HPDE6-E6E7 (cell line): Measurements from ENCODE around the gene TRIM14.
"Not testable (repeated sequence)": the region's sequence is repeated elsewhere in the genome, so short reads cannot be mapped to it uniquely, and the experiment has no call there.

ENCODE experiments used
- DNase-seq: peaks from one replicate; pipeline ENCODE4 v3.0.0; 2011; ENCODE audit warnings: missing footprints; ENCODE audit errors: extremely low spot score

TRIM14 gene

GRCh38 chr9:98108531-98109031 lies 10.4 kb downstream of the TRIM14 start:
- no peak for DNase-seq

- DNase-seq: no peak
Observed at GRCh38 chr9:98107926-98108325, 11.1 kb downstream of the TRIM14 start.

DNA sequence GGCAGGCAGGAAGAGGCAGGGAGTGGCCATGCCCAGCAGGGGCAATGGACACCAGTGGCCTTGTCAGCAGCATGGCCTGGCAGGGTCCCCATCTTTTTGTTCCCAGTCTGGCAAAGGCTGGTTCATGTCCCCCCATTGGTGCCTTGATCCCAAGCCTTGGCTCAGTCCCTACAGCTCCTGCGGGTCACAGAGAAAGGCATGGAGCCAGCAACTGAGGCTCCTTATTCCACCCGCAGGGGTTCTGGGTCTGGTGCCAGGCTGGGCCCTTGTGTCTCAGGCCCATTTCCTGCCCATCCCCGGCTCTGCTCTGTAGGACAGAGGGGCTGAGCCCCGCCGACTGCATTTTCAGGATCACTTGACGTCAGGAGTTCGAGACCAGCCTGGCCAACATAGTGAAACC lies 14.0 kb downstream of the TRIM14 start:
- no peak for DNase-seq

DNA sequence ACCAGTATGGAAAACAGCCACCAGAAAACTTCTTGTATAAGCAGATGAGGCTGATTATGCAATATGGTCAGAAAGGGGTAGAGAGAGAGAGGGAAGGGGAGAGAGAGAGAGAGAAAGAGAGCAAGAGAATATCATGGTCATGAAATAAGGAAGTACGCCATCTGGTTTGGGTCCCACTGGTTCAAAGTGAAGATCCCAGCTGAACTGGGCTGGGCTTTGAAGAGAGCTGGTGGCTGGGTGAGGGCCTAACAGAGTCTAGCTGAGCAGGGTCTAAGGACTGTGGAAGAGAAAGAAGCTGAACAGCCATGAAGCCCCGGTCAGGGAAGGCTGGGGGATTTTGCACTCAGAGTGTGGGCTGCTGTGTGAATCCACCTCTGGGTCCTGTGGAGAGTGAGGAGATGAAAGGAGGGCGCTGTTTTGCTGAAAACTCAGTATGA lies 14.6 kb downstream of the TRIM14 start:
- no peak for DNase-seq

GRCh38 chr9:98101868-98102273 lies 17.2 kb downstream of the TRIM14 start:
- DNase-seq: no peak

GRCh38 chr9:98101416-98101815 lies 17.6 kb downstream of the TRIM14 start:
- no peak for DNase-seq

DNA sequence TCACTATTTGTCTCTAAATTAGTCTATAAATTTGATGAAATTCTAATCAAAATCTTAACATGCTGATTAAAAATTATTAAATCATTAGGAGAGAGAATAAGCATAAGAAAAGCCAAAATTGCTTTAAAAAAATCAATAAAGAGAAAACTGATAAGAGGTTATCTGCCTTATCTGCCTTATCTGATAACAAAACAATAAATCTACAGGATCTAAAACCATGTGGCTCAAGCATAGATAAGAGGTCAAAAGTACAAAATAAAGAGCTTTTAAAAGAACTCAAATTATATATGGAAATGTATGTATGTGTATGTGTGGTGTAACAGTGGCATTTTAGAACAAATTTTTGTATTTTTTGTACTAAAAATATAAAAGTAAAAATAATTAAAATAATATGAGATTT lies 18.6 kb downstream of the TRIM14 start:
- DNase-seq: no peak

DNA sequence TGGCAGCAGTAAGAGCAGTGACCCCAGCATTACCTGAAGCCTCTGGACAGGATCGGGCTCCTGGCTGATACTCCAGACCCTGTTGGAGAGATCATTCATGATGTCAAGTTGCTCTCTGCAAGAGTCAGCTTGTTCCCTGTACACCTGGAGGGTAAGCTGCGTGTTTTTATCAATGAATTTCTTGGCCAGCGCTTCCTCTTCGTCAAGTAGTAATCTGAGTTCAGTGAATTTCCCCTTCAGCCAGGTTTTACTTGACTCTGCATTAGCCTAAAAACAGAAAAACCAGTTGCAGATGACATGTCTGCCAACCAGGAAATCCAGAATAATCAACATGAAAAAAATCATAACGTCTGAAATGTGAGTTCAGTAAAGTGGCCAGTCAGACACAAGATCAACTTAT lies 19.1 kb downstream of the TRIM14 start:
- DNase-seq: no peak

GRCh38 chr9:98099346-98099745 lies 19.7 kb downstream of the TRIM14 start:
- DNase-seq: no peak

DNA sequence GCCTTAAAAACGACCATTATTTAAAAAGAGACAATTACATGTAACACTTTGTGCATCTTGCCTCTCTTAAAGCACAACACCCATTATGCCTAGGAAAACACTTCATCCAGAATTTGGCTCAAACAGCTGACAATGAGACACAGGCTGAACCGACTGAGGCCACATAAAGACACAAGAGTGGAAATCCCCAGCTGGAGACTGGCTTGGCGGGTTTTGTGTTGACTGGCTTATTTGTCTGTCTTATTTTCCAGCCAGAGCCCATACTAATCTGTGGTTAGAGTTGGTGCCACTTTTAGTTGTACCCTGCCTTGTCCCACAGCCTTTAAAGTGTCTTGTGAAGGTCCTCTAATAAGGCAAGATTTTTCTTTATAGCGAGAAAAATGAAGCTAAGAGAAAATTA lies 21.2 kb downstream of the TRIM14 start:
- DNase-seq: no peak

DNA sequence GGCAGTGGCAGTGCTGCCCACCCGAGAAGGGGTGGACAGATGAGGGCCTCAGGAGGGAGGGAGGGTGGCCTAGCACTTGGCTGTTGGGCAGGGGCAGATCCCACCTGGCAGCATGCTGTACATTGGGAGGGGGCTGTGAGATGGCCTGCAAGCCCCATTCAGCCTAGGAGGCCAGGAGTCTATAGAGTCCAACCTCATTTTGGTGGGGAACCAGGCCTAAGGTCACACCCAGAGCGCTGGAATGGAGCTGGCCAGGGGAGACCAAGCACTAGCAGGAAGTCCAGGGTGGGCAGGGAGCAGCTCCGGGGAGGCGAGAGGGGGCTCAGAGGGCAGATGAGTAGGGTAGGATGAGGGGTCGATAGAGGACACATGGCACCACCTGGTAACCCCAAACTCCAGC lies 22.9 kb downstream of the TRIM14 start:
- no peak for DNase-seq

DNA sequence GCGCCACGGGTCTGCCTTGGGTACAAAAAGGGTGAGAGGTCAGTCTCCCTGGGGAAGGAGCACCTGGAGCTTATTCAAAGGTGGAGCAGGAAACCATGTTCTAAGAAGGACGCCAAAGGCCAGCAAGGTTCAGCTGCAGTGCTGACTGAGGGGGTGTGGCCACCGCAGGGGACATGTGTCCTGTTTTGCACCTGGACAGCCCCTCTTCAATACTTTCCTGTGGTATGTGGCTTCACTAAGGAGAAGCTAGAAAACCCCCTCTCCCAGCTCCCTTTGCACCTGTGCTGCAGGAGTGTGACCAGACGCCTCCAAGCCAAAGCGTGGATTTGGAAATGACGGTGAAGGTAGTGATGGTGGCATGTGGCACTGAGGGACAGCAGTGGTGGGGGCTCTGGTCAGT lies 23.6 kb downstream of the TRIM14 start:
- no peak for DNase-seq

DNA sequence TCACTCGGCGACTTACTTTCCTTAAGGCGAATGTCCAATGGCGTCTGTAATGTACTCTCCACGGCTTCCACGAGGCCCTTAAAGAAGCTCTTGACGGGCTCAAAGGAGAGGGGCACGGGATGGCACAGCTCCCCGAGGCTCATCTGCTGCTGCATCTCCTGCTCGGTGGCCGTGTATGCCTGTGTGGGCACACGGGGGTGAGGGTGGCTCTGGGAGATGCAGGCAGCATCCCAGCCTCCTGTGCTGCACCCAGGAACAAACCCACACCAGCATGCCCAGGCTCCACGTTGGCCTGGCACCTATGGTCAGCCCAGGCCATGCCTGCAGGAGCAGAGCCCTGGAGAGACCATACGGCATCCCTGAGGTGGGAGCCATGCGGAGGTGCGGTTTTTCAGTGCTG lies 24.2 kb downstream of the TRIM14 start:
- no peak for DNase-seq

- no peak for DNase-seq
Observed at GRCh38 chr9:98094316-98094715, 24.7 kb downstream of the TRIM14 start.

GRCh38 chr9:98092613-98092931 lies 26.4 kb downstream of the TRIM14 start:
- DNase-seq: no peak

- no peak for DNase-seq
Observed at GRCh38 chr9:98091735-98092612, 27.0 kb downstream of the TRIM14 start.

GRCh38 chr9:98090674-98091073 lies 28.3 kb downstream of the TRIM14 start:
- DNase-seq: not testable (repeated sequence)

GRCh38 chr9:98087420-98088354 lies 31.3 kb downstream of the TRIM14 start:
- peak; percentile 68 for DNase-seq

- DNase-seq: no peak
Observed at GRCh38 chr9:98086461-98086860, 32.6 kb downstream of the TRIM14 start.

DNA sequence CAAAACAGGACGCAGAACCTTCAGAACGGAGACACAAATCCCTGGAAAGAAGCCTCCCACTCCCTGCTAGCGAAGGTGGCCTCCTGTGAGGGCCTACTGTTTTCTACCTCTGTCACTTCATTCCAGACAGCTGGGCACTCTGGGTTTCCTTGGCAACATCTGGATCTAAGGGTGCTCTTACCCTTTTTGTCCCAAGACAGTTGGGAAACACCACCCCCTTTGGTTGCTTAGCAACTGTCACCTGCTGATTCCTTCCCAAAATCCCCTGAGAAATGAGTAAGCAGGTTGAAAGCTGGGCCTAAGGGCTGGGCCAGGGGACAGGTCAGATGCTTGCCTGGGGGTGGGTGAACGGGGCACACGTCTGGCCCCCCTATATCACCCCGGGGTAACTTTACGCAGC lies 33.1 kb downstream of the TRIM14 start:
- DNase-seq: no peak

GRCh38 chr9:98085058-98085457 lies 34.0 kb downstream of the TRIM14 start:
- DNase-seq: no peak

GRCh38 chr9:98084396-98084795 lies 34.6 kb downstream of the TRIM14 start:
- no peak for DNase-seq
